GM12872 (cell line): ENCODE data around the gene SLC52A1.
A peak's percentile ranks its signal among the peaks of the same experiment; 100 is the strongest.

Experiments used
- TF ChIP-seq, protein P1 (sequence below): IDR thresholded peaks from 3 replicates; pipeline ENCODE4 v1.5.1; 2011; ENCODE audit warnings: low read depth, mild to moderate bottlenecking, low read length, moderate library complexity; ENCODE audit not compliant: insufficient read depth

SLC52A1 gene

GRCh38 chr17:5027299-5027698 lies 7.9 kb downstream of the SLC52A1 start:
- TF ChIP-seq, protein P1, sequence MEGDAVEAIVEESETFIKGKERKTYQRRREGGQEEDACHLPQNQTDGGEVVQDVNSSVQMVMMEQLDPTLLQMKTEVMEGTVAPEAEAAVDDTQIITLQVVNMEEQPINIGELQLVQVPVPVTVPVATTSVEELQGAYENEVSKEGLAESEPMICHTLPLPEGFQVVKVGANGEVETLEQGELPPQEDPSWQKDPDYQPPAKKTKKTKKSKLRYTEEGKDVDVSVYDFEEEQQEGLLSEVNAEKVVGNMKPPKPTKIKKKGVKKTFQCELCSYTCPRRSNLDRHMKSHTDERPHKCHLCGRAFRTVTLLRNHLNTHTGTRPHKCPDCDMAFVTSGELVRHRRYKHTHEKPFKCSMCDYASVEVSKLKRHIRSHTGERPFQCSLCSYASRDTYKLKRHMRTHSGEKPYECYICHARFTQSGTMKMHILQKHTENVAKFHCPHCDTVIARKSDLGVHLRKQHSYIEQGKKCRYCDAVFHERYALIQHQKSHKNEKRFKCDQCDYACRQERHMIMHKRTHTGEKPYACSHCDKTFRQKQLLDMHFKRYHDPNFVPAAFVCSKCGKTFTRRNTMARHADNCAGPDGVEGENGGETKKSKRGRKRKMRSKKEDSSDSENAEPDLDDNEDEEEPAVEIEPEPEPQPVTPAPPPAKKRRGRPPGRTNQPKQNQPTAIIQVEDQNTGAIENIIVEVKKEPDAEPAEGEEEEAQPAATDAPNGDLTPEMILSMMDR = no peak

DNA sequence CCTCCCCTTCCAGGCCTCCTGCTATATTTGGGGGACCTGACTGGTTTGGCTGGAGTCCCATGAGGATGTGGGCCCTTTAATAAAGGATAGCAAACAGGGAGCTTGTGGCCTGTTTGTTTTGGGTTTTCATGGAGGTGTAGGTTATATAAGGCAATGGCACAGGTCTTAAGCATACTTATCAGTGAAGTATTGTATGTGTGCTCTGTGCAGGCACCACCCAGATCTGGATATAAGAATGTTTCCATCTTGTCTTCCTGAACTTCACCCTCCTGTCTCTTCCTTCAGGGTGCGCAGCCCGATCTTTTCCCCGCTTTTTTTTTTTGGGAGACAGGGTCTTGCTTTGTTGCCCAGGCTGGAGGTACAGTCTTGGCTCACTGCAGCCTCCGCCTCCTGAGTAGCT lies 10.6 kb downstream of the SLC52A1 start:
- TF ChIP-seq, protein P1 = no peak

- TF ChIP-seq, protein P1 = no peak
Measured at GRCh38 chr17:5023588-5024147, 11.6 kb downstream of the SLC52A1 start.

DNA sequence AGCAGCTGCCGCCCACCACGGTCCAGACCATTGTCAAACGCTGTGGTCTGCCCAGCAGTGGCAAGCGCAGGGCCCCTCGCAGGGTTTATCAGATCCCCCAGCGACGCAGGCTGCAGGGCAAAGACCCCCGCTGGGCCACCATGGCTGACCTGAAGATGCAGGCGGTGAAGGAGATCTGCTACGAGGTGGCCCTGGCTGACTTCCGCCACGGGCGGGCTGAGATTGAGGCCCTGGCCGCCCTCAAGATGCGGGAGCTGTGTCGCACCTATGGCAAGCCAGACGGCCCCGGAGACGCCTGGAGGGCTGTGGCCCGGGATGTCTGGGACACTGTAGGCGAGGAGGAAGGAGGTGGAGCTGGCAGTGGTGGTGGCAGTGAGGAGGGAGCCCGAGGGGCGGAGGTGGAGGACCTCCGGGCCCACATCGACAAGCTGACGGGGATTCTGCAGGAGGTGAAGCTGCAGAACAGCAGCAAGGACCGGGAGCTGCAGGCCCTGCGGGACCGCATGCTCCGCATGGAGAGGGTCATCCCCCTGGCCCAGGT lies 13.0 kb downstream of the SLC52A1 start:
- TF ChIP-seq, protein P1 = no peak

- TF ChIP-seq, protein P1 = no peak
Measured at GRCh38 chr17:5020502-5021023, 14.7 kb downstream of the SLC52A1 start.

- TF ChIP-seq, protein P1 = peak; percentile 33; the same call in 2 of the 3 replicates
Measured at GRCh38 chr17:5019475-5019956, 15.7 kb downstream of the SLC52A1 start.

- TF ChIP-seq, protein P1 = no peak
Measured at GRCh38 chr17:5014357-5014756, 20.9 kb downstream of the SLC52A1 start.
